HL-60/S4 (cell line): ENCODE data around the gene GMDS.

ENCODE experiments used
- in situ Hi-C: fragments of 300-500 bp; cut with MboI; formaldehyde crosslinking; loops from 2 replicates; pipeline ENCODE4 v1.14.3; 2022; ENCODE audit warnings: low sequenced_read_pairs

The GMDS gene

DNA sequence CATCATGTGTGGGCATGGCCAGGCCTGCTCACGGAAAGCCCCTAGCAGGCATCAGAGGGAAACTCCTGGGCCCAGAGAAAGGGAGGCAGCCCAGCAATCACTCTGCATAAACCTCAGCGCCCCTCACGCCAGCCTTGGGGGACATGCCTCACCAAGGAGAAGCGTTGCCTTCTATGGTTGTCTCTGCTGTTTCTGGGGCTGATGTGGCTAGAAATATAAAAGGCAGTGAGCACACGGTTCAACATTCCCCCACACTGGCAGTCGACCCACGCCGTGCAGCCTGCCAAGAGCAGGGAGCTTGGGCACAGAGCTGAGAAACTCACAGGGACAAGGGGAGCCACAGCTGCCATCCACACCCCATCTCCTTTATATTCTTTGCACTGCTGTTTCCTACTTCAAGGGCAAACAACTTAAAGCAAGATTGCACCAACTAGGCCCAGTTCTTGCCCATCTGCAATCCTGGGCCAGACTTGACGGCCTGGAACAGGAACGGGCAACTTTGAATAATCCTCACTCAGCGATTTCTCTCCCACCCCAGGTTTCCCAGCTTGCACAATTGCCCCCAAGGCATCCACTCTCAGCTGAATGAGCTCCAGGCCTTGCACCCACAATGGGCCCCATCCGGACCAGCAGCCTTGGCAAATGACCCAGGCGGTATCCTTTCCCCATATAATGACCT is 671.2 kb downstream of the GMDS start:
- in situ Hi-C loops, result no loop called here
